Liver (tissue), 9 donors: ENCODE data around the gene CSNK2B. TPM values are rescaled to one million over a fixed set of nuclear protein-coding genes. Genes with fewer than 3 reads are reported as not detected.
A peak's percentile ranks its signal among the peaks of the same experiment; 100 is the strongest.

ENCODE experiments used
- DNase-seq: peaks from one replicate; pipeline ENCODE4 v3.0.0-alpha.2; 2017; ENCODE audit warnings: low spot score
- H3K27ac ChIP-seq, 2 donors: one replicate each; pipeline ENCODE4 v1.7.0; 2013; ENCODE audit warnings: inconsistent platforms in 2 of 2, low read length in 2 of 2, control low read depth in 1 of 2, low read depth in 1 of 2, mild to moderate bottlenecking in 1 of 2
- H3K27me3 ChIP-seq, 4 donors: one replicate each; pipeline versions ENCODE4 v1.6.1 to v1.7.0; 2013; ENCODE audit warnings: low read length in 3 of 4, inconsistent platforms in 1 of 4, mild to moderate bottlenecking in 1 of 4, moderate library complexity in 1 of 4; ENCODE audit not compliant: control insufficient read depth in 4 of 4, insufficient read depth in 4 of 4
- H3K36me3 ChIP-seq, 4 donors: one replicate each; pipeline versions ENCODE4 v1.6.1 to v1.7.0; 2013; ENCODE audit warnings: low read length in 3 of 4, mild to moderate bottlenecking in 3 of 4, low read depth in 1 of 4, moderate library complexity in 1 of 4; ENCODE audit not compliant: control insufficient read depth in 4 of 4, insufficient read depth in 3 of 4
- H3K4me1 ChIP-seq, 4 donors: one replicate each; pipeline versions ENCODE4 v1.6.1 to v1.7.0; 2013; ENCODE audit warnings: low read length in 3 of 4, mild to moderate bottlenecking in 3 of 4, moderate library complexity in 1 of 4; ENCODE audit not compliant: control insufficient read depth in 4 of 4, insufficient read depth in 4 of 4
- H3K4me3 ChIP-seq, 3 donors: one replicate each; pipeline versions ENCODE4 v1.6.1 to v1.7.0; 2013; ENCODE audit warnings: low read length in 3 of 3, control low read depth in 1 of 3, low read depth in 1 of 3, mild to moderate bottlenecking in 1 of 3
- H3K9ac ChIP-seq, 2 donors: one replicate each; pipeline ENCODE4 v1.7.0; 2013; ENCODE audit warnings: low read length in 2 of 2, mild to moderate bottlenecking in 2 of 2, moderate library complexity in 2 of 2, control low read depth in 1 of 2, low read depth in 1 of 2
- H3K9me3 ChIP-seq, 4 donors: one replicate each; pipeline versions ENCODE4 v1.6.1 to v1.7.0; 2013; ENCODE audit warnings: low read length in 3 of 4; ENCODE audit not compliant: control insufficient read depth in 4 of 4
- CTCF ChIP-seq: fragments of 150-350 bp; IDR thresholded peaks from 2 replicates; pipeline ENCODE4 v1.5.1; 2017; ENCODE audit warnings: improper control_type of control experiment, low read depth, low read length; ENCODE audit not compliant: missing input control
- EGR1 ChIP-seq, 2 donors: IDR thresholded peaks; 2 replicates each; pipeline ENCODE4 v1.6.1; 2016 to 2018; ENCODE audit warnings: antibody characterized with exemption in 2 of 2, low read depth in 2 of 2
- FOXA1 ChIP-seq: IDR thresholded peaks from 2 replicates; pipeline ENCODE4 v1.6.1; 2016; ENCODE audit warnings: antibody characterized with exemption
- FOXA2 ChIP-seq: IDR thresholded peaks from 2 replicates; pipeline ENCODE4 v1.6.1; 2016; ENCODE audit warnings: antibody characterized with exemption
- GABPA ChIP-seq, 2 donors: IDR thresholded peaks in 1 of 2; conservative IDR thresholded peaks in 1 of 2; 2 replicates each; pipeline ENCODE4 v1.6.1; 2016; ENCODE audit warnings: antibody characterized with exemption in 2 of 2, mild to moderate bottlenecking in 1 of 2, moderate library complexity in 1 of 2
- HNF4A ChIP-seq, 2 donors: conservative IDR thresholded peaks; 2 replicates each; pipeline ENCODE4 v1.6.1; 2016; ENCODE audit warnings: antibody characterized with exemption in 2 of 2, mild to moderate bottlenecking in 2 of 2
- HNF4G ChIP-seq: IDR thresholded peaks from 2 replicates; pipeline ENCODE4 v1.6.1; 2016; ENCODE audit warnings: antibody characterized with exemption
- JUND ChIP-seq, 2 donors: IDR thresholded peaks; 2 replicates each; pipeline ENCODE4 v1.6.1; 2016; ENCODE audit warnings: antibody characterized with exemption in 2 of 2
- NR2F2 ChIP-seq: IDR thresholded peaks from 2 replicates; pipeline ENCODE4 v1.6.1; 2016; ENCODE audit warnings: antibody characterized with exemption
- RAD21 ChIP-seq, 2 donors: IDR thresholded peaks; 2 replicates each; pipeline ENCODE4 v1.6.1; 2016; ENCODE audit warnings: antibody characterized with exemption in 2 of 2, mild to moderate bottlenecking in 2 of 2
- REST ChIP-seq: IDR thresholded peaks from 2 replicates; pipeline ENCODE4 v1.6.1; 2016; ENCODE audit warnings: antibody characterized with exemption, mild to moderate bottlenecking
- RXRA ChIP-seq, 2 donors: IDR thresholded peaks; 2 replicates each; pipeline ENCODE4 v1.6.1; 2017 to 2018; ENCODE audit warnings: antibody characterized with exemption in 2 of 2, mild to moderate bottlenecking in 1 of 2
- SP1 ChIP-seq: IDR thresholded peaks from 2 replicates; pipeline ENCODE4 v1.6.1; 2018; ENCODE audit warnings: antibody characterized with exemption, mild to moderate bottlenecking
- TAF1 ChIP-seq: conservative IDR thresholded peaks from 2 replicates; pipeline ENCODE4 v1.6.1; 2016; ENCODE audit warnings: antibody characterized with exemption, mild to moderate bottlenecking
- YY1 ChIP-seq: IDR thresholded peaks from 2 replicates; pipeline ENCODE4 v1.6.1; 2016; ENCODE audit warnings: antibody characterized with exemption, mild to moderate bottlenecking
- ZBTB33 ChIP-seq: IDR thresholded peaks from 2 replicates; pipeline ENCODE4 v1.6.1; 2016; ENCODE audit warnings: antibody characterized with exemption
- WGBS: extraction: QIAGEN DNeasy Blood & Tissue Kit; methylation state at CpG from one replicate; pipeline ENCODE4 v1.1.7; 2013; 5-methylcytosine and 5-hydroxymethylcytosine counted together
- polyA plus RNA-seq, 2 donors: library from polyadenylated mRNA; stranded (reverse) in 1 of 2; unstranded in 1 of 2; fragments of 200-250 nt in 1 of 2; fragments of >200 nt in 1 of 2; fragmentation: Nextera tagmentation in 1 of 2; extraction: Ambion mirVana in 1 of 2; gene quantifications; one replicate each; pipeline versions ENCODE4 v1.2.1 to v1.2.3, GENCODE V29; 2013 to 2015
- total RNA-seq, 2 donors: library from RNA; depleted of rRNA; stranded (reverse); fragments of >200 nt; gene quantifications; one replicate each; pipeline ENCODE4 v1.2.3, GENCODE V29; 2014
- TF ChIP-seq, protein P1 (sequence below): IDR thresholded peaks from 2 replicates; pipeline ENCODE4 v1.6.1; 2016; ENCODE audit warnings: antibody characterized with exemption
- TF ChIP-seq, protein P2 (sequence below): IDR thresholded peaks from 2 replicates; pipeline ENCODE4 v1.6.1; 2016; ENCODE audit warnings: antibody characterized with exemption
- donor health status: healthy.
- donor health status: healthy.
- donor health status: healthy.
- donor health status: healthy.
- donor health status: healthy.

The CSNK2B gene
- total and polyA plus RNA-seq, 4 donors: 58.1 to 108 (median 77.0) TPM

- no peak for TF ChIP-seq CTCF
- no peak for TF ChIP-seq JUND (IDR thresholded peaks at IDR 0.05)
- TF ChIP-seq SP1: no peak
Measured at GRCh38 chr6:31662124-31662723, 3.7 kb upstream of the CSNK2B start (continued).

DNA sequence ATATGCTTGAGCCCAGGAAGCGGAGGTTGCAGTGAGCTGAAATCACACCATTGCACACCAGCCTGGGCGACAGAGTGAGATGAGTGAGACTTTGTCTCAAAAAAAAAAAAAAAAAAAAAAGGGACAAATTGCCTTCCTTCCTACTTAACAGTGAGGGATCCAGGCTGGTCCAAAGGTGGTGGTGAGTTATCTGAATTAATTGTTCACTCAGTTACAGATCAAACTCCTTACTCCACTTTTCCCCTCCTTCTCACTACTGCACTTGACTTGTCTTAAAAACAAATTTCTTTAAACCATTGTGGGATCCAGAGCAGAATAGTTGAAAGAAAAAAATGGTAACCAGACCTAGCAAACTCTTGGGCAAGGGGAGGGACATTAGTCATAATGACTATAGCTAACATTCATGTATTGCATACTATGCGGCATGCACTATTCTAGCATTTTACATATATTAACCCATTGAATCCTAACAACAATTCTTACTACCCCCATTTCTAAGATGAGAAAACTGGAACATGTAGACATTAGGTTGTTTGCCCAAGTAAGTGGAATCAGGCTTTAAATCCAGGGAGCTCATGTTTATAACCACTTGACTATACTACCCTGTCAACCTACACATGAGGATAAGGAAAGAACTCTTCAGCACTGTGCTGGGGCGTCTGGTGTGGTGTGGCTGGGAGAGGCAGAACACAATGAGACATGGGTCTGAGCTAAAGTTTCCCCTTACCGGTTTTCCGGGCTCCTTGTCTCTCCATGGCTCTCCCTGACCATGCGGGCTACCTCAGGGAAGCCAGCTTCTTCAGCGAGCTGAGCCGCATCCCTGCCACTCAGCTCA lies 2.5 kb upstream of the CSNK2B start:
- TF ChIP-seq RAD21 (IDR thresholded peaks at IDR 0.05): no peak
- TF ChIP-seq REST: no peak
- TF ChIP-seq GABPA (IDR thresholded peaks at IDR 0.05 in 1 of 2, conservative IDR thresholded peaks at IDR 0.05 in 1 of 2): no peak
- TF ChIP-seq, protein P1, sequence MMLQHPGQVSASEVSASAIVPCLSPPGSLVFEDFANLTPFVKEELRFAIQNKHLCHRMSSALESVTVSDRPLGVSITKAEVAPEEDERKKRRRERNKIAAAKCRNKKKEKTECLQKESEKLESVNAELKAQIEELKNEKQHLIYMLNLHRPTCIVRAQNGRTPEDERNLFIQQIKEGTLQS: no peak
- no peak for TF ChIP-seq CTCF
- no peak for TF ChIP-seq HNF4G
- no peak for TF ChIP-seq ZBTB33
- no peak for TF ChIP-seq HNF4A (conservative IDR thresholded peaks at IDR 0.05)
- TF ChIP-seq YY1: no peak
- no peak for TF ChIP-seq SP1
- TF ChIP-seq FOXA1: no peak
- TF ChIP-seq EGR1 (IDR thresholded peaks at IDR 0.05; ENCODE audit: low read depth in 2 of 2): no peak
- TF ChIP-seq, protein P2, sequence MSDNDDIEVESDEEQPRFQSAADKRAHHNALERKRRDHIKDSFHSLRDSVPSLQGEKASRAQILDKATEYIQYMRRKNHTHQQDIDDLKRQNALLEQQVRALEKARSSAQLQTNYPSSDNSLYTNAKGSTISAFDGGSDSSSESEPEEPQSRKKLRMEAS: no peak
- TF ChIP-seq RXRA (IDR thresholded peaks at IDR 0.05): no peak
- no peak for TF ChIP-seq TAF1
- TF ChIP-seq NR2F2: no peak
- no peak for TF ChIP-seq JUND (IDR thresholded peaks at IDR 0.05)
- no peak for TF ChIP-seq FOXA2
- peaks cover 17 to 65% (median 52%) of the 10 kb centered on the region in 4 donors for H3K4me1 ChIP-seq
- H3K36me3 ChIP-seq: peaks cover 2 to 14% (median 12%) of the 10 kb centered on the region in 4 donors
- H3K9ac ChIP-seq: no peak overlapping the region
- H3K27ac ChIP-seq: peak overlapping the region; percentile 94 to 96
- no peaks in the 10 kb centered on the region for H3K27me3 ChIP-seq
- H3K4me3 ChIP-seq: peak overlapping the region in 1 of 3 donors; percentile 87
- no peaks in the 10 kb centered on the region for H3K9me3 ChIP-seq
- no peak for DNase-seq
- 76% methylated on average over 9 of the region's 9 CpGs for WGBS
